Psoas muscle (tissue), 8 donors: ENCODE results near the gene TSHR. TPM values are rescaled to one million over a fixed set of nuclear protein-coding genes. Genes with fewer than 3 reads are reported as not detected.

Source experiments
- ATAC-seq, 4 donors: fragments of 200-7000 bp; cut with Tn5 transposase; one replicate each; pipeline ENCODE4 v1.9.1; 2020; ENCODE audit warnings: moderate library complexity in 3 of 4, mild to moderate bottlenecking in 2 of 4
- DNase-seq, 2 donors: peaks; one replicate each; pipeline ENCODE4 v3.0.0-alpha.2; 2020
- H3K27ac ChIP-seq: fragments of 200-600 bp; one replicate; pipeline ENCODE4 v1.8.0; 2022
- H3K27me3 ChIP-seq, 3 donors: fragments of 200-600 bp in 1 of 3; one replicate each; pipeline versions ENCODE4 v1.6.1 to v1.8.0; 2013 to 2022; ENCODE audit warnings: low read length in 2 of 3, mild to moderate bottlenecking in 2 of 3, moderate library complexity in 1 of 3; ENCODE audit not compliant: insufficient read depth in 3 of 3
- H3K36me3 ChIP-seq, 2 donors: fragments of 200-600 bp in 1 of 2; one replicate each; pipeline versions ENCODE4 v1.6.1 to v1.8.0; 2013 to 2022; ENCODE audit warnings: low read depth in 1 of 2, mild to moderate bottlenecking in 1 of 2, moderate library complexity in 1 of 2; ENCODE audit not compliant: insufficient read depth in 1 of 2
- H3K4me1 ChIP-seq: fragments of 200-600 bp; one replicate; pipeline ENCODE4 v1.8.0; 2022
- H3K4me3 ChIP-seq: fragments of 200-600 bp; one replicate; pipeline ENCODE4 v1.8.0; 2022; ENCODE audit warnings: mild to moderate bottlenecking
- H3K9me3 ChIP-seq: fragments of 200-600 bp; one replicate; pipeline ENCODE4 v1.8.0; 2022
- WGBS, 3 donors: extraction: QIAGEN DNeasy Blood & Tissue Kit; methylation state at CpG; one replicate each; pipeline versions ENCODE4 v1.1.6 to v1.1.7; 2013; 5-methylcytosine and 5-hydroxymethylcytosine counted together
- intact Hi-C, 2 donors: fragments of 100-400 bp; cut with DNase I; formaldehyde crosslinking; loops; one replicate each; pipeline versions ENCODE4 v1.11.0 to v1.14.2; 2022
- polyA plus RNA-seq, 3 donors: library from polyadenylated mRNA; stranded (reverse); fragments of 200-250 nt; gene quantifications; one replicate each; pipeline ENCODE4 v1.2.3, GENCODE V29; 2013
- total RNA-seq, 4 donors: library from RNA; stranded (reverse); fragmentation: NEBNext Ultra II Directional in 2 of 4; extraction: Animal tissue kit (Norgen Biotek cat#: 25700) in 2 of 4; gene quantifications; one replicate each; pipeline versions ENCODE4 v1.2.1 to v1.2.4, GENCODE V29; 2021 to 2023
- TF ChIP-seq, protein P1 (sequence below): fragments of 200-600 bp; IDR thresholded peaks from one replicate; pipeline ENCODE4 v1.8.0; 2022; ENCODE audit warnings: antibody characterized with exemption
- donor health status: healthy with polysubstance abuse.
- donor health status: DM: no; HTN: no; CAD: no; lungs with moderate emphysema.
- donor health status: Bipolar disorder and iron deficiency.
- donor health status: healthy.
- donor health status: DM: yes; HTN: yes; CAD: no.
- donor health status: DM: no; HTN: no; CAD: no.
- donor health status: DM: no; HTN: no; CAD: no.
- donor health status: DM: yes; HTN: yes; CAD: no.

The TSHR gene
- total and polyA plus RNA-seq, 7 donors = 0.01 to 0.60 (median 0.12) TPM; not detected in 2

GRCh38 chr14:80923368-80923767 lies 32.1 kb upstream of the TSHR start:
- Histone ChIP-seq H3K27ac (no peak overlapping the region), H3K9me3 (no peaks in the 10 kb centered on the region), H3K36me3 (no peaks in the 10 kb centered on the region), H3K27me3 (no peaks in the 10 kb centered on the region), H3K4me3 (no peak overlapping the region), H3K4me1 (no peaks in the 10 kb centered on the region)
- TF ChIP-seq, protein P1, sequence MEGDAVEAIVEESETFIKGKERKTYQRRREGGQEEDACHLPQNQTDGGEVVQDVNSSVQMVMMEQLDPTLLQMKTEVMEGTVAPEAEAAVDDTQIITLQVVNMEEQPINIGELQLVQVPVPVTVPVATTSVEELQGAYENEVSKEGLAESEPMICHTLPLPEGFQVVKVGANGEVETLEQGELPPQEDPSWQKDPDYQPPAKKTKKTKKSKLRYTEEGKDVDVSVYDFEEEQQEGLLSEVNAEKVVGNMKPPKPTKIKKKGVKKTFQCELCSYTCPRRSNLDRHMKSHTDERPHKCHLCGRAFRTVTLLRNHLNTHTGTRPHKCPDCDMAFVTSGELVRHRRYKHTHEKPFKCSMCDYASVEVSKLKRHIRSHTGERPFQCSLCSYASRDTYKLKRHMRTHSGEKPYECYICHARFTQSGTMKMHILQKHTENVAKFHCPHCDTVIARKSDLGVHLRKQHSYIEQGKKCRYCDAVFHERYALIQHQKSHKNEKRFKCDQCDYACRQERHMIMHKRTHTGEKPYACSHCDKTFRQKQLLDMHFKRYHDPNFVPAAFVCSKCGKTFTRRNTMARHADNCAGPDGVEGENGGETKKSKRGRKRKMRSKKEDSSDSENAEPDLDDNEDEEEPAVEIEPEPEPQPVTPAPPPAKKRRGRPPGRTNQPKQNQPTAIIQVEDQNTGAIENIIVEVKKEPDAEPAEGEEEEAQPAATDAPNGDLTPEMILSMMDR = no peak
- intact Hi-C loops = no loop called here
- DNase-seq (no peak), ATAC-seq (no peak)

- TF ChIP-seq, protein P1 = no peak
- intact Hi-C loops = no loop called here
- WGBS, 3 donors = 75 to 84% (median 77%) methylated on average over 2 of the region's 2 CpGs
- no peaks in the 10 kb centered on the region for H3K4me1 ChIP-seq
- ATAC-seq (no peak), DNase-seq (no peak)
- no peaks in the 10 kb centered on the region for H3K36me3 ChIP-seq
- no peak overlapping the region for H3K4me3 ChIP-seq
- no peaks in the 10 kb centered on the region for H3K27me3 ChIP-seq
- H3K27ac ChIP-seq = no peak overlapping the region
- H3K9me3 ChIP-seq = no peaks in the 10 kb centered on the region
Measured at GRCh38 chr14:80924365-80925103, 30.9 kb upstream of the TSHR start.

DNA sequence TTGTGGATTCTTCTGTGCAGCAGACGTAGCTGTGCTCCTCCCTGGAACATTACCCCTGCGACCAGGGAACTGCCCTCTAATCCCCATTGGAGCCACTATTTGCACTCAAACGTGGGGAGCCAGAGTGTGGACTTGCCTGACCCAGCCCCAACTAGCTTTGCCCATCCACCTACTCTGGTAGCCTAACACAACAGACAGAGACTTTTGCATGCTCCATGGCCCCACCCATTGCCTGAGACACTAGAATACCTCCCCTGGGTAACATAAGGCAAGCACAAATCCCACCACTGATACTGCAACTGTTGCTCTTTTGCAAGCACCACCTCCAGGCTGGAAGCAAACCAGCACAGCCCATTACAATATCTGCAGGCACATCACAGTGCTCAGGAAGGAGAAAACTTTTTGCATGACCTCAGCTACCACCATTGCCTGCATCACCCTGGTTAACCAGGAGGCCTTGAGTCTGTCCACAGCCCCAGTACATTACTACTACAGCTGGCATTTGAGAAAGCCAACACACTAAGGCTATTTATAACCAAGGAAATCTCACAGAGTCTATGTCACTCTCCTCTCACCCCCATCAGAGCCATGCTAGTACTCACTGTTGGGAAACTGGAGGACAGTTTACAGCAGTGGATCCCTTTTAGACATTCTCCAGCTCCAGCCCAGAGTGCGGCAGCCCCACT lies 28.9 kb upstream of the TSHR start:
- DNase-seq = no peak
- ATAC-seq = peak; percentile 62 to 91 (median 82)
- intact Hi-C loops = no loop called here

GRCh38 chr14:80927083-80927989 lies 28.1 kb upstream of the TSHR start:
- H3K36me3 ChIP-seq = no peaks in the 10 kb centered on the region
- ATAC-seq = peak in 2 of 4 donors; percentile 5 to 35
- TF ChIP-seq, protein P1 = no peak
- H3K27me3 ChIP-seq = no peaks in the 10 kb centered on the region
- intact Hi-C loops = no loop called here
- H3K4me1 ChIP-seq = no peaks in the 10 kb centered on the region
- DNase-seq = no peak
- 69 to 86% (median 72%) methylated on average over 8 of the region's 8 CpGs for WGBS, 3 donors
- no peaks in the 10 kb centered on the region for H3K9me3 ChIP-seq
- H3K4me3 ChIP-seq = no peak overlapping the region
- H3K27ac ChIP-seq = no peak overlapping the region

More for the DNA sequence above, 28.9 kb upstream of the TSHR start:
- TF ChIP-seq, protein P1 = no peak
- Histone ChIP-seq H3K9me3 (no peaks in the 10 kb centered on the region), H3K36me3 (no peaks in the 10 kb centered on the region), H3K4me3 (no peak overlapping the region), H3K4me1 (no peaks in the 10 kb centered on the region), H3K27me3 (no peaks in the 10 kb centered on the region), H3K27ac (no peak overlapping the region)
- WGBS, 3 donors = 76 to 87% (median 80%) methylated on average over 4 of the region's 4 CpGs
